H9 (cell line): ENCODE results near the gene TOP3B. TPM values are rescaled to one million over a fixed set of nuclear protein-coding genes. Genes with fewer than 3 reads are reported as not detected.

Source experiments
- DNase-seq: peaks from one replicate; pipeline ENCODE4 v3.0.0-alpha.2; 2017
- H2AFZ ChIP-seq: one replicate; pipeline ENCODE4 v1.6.1; 2013; ENCODE audit warnings: mild to moderate bottlenecking, low read length, control low read depth, moderate library complexity
- H2AK5ac ChIP-seq: 2 replicates; pipeline ENCODE4 v1.6.1; 2013; ENCODE audit warnings: low read length, control low read depth, mixed read lengths; ENCODE audit not compliant: insufficient read length
- H2BK120ac ChIP-seq: one replicate; pipeline ENCODE4 v1.6.1; 2013; ENCODE audit warnings: low read depth, mild to moderate bottlenecking, low read length, control low read depth, inconsistent platforms; ENCODE audit not compliant: poor library complexity, severe bottlenecking
- H2BK12ac ChIP-seq: 2 replicates; pipeline ENCODE4 v1.6.1; 2013; ENCODE audit warnings: low read length, control low read depth, mixed read lengths, low read depth; ENCODE audit not compliant: insufficient read length
- H2BK15ac ChIP-seq: 2 replicates; pipeline ENCODE4 v1.6.1; 2013; ENCODE audit warnings: low read depth, low read length, control low read depth
- H2BK20ac ChIP-seq: one replicate; pipeline ENCODE4 v1.6.1; 2013; ENCODE audit warnings: low read depth, mild to moderate bottlenecking, low read length, control low read depth, inconsistent platforms; ENCODE audit not compliant: poor library complexity, severe bottlenecking
- H2BK5ac ChIP-seq: 2 replicates; pipeline ENCODE4 v1.6.1; 2013; ENCODE audit warnings: low read length, control low read depth, mixed read lengths; ENCODE audit not compliant: insufficient read length
- H3K14ac ChIP-seq: 2 replicates; pipeline ENCODE4 v1.6.1; 2013; ENCODE audit warnings: low read length, control low read depth; ENCODE audit not compliant: insufficient read depth
- H3K18ac ChIP-seq: 2 replicates; pipeline ENCODE4 v1.6.1; 2013; ENCODE audit warnings: low read depth, mild to moderate bottlenecking, mixed read lengths, low read length, control low read depth; ENCODE audit not compliant: insufficient read length
- H3K23ac ChIP-seq: 2 replicates; pipeline ENCODE4 v1.6.1; 2013; ENCODE audit warnings: low read length, control low read depth, mixed read lengths, low read depth; ENCODE audit not compliant: insufficient read length
- H3K23me2 ChIP-seq: 2 replicates; pipeline ENCODE4 v1.6.1; 2013; ENCODE audit warnings: low read depth, mild to moderate bottlenecking, mixed read lengths, low read length, control low read depth; ENCODE audit not compliant: insufficient read length, poor library complexity, severe bottlenecking
- H3K27ac ChIP-seq: 2 replicates; pipeline ENCODE4 v1.5.1; 2013; ENCODE audit warnings: low read length, control low read depth, mixed read lengths, low read depth; ENCODE audit not compliant: insufficient read length
- H3K27me3 ChIP-seq: 2 replicates; pipeline ENCODE4 v1.6.1; 2013; ENCODE audit warnings: low read length, control low read depth, inconsistent platforms; ENCODE audit not compliant: insufficient read depth
- H3K4ac ChIP-seq: 2 replicates; pipeline ENCODE4 v1.6.1; 2013; ENCODE audit warnings: low read depth, mild to moderate bottlenecking, control low read depth, inconsistent platforms, low read length, moderate library complexity
- H3K4me1 ChIP-seq: 2 replicates; pipeline ENCODE4 v1.6.1; 2013; ENCODE audit warnings: low read length, control low read depth, inconsistent platforms; ENCODE audit not compliant: insufficient read depth
- H3K4me2 ChIP-seq: 2 replicates; pipeline ENCODE4 v1.6.1; 2013; ENCODE audit warnings: low read length, control low read depth, mixed read lengths; ENCODE audit not compliant: insufficient read length, insufficient read depth
- H3K56ac ChIP-seq: 2 replicates; pipeline ENCODE4 v1.6.1; 2013; ENCODE audit warnings: low read depth, mild to moderate bottlenecking, mixed read lengths, low read length, control low read depth; ENCODE audit not compliant: insufficient read length
- H3K79me1 ChIP-seq: 2 replicates; pipeline ENCODE4 v1.6.1; 2013; ENCODE audit warnings: low read depth, mild to moderate bottlenecking, moderate library complexity, low read length, control low read depth, inconsistent platforms; ENCODE audit not compliant: insufficient read depth, poor library complexity, severe bottlenecking
- H3K79me2 ChIP-seq: 2 replicates; pipeline ENCODE4 v1.6.1; 2013; ENCODE audit warnings: low read length, control low read depth, inconsistent platforms; ENCODE audit not compliant: insufficient read depth
- H3K9ac ChIP-seq: 2 replicates; pipeline ENCODE4 v1.6.1; 2013; ENCODE audit warnings: low read length, control low read depth, mixed read lengths; ENCODE audit not compliant: insufficient read length; ENCODE audit errors: extremely low read depth
- H3K9me3 ChIP-seq: one replicate; pipeline ENCODE4 v1.6.1; 2013; ENCODE audit warnings: low read depth, low read length, inconsistent platforms; ENCODE audit not compliant: control insufficient read depth
- H3T11ph ChIP-seq: one replicate; pipeline ENCODE4 v1.6.1; 2013; ENCODE audit warnings: mild to moderate bottlenecking, low read length, control low read depth, inconsistent platforms
- H4K20me1 ChIP-seq: one replicate; pipeline ENCODE4 v1.6.1; 2013; ENCODE audit not compliant: control insufficient read depth, insufficient read length, insufficient read depth
- H4K5ac ChIP-seq: 2 replicates; pipeline ENCODE4 v1.6.1; 2013; ENCODE audit warnings: low read depth, mild to moderate bottlenecking, mixed read lengths, low read length, control low read depth; ENCODE audit not compliant: insufficient read length
- H4K8ac ChIP-seq: replicated peaks from 2 replicates; pipeline ENCODE4 v1.6.1; 2013; ENCODE audit warnings: low read length, control low read depth, mixed read lengths, low read depth; ENCODE audit not compliant: insufficient read length
- H4K91ac ChIP-seq: 2 replicates; pipeline ENCODE4 v1.6.1; 2013; ENCODE audit warnings: low read depth, mild to moderate bottlenecking, moderate library complexity, mixed read lengths, low read length, control low read depth; ENCODE audit not compliant: insufficient read length
- H3K27ac Mint-ChIP-seq, 3 experiments: 2 replicates in 2 of 3; 3 replicates in 1 of 3; pipeline ENCODE4 v1.8.0; 2020 to 2021; ENCODE audit warnings: mixed read lengths in 3 of 3, mild to moderate bottlenecking in 1 of 3, moderate library complexity in 1 of 3
- H3K27me3 Mint-ChIP-seq: 2 replicates; pipeline ENCODE4 v1.8.0; 2021; ENCODE audit warnings: low read depth, mild to moderate bottlenecking, moderate library complexity, mixed read lengths
- H3K36me3 Mint-ChIP-seq, 3 experiments: 2 replicates in 2 of 3; 3 replicates in 1 of 3; pipeline ENCODE4 v1.8.0; 2020 to 2021; ENCODE audit warnings: low read depth in 3 of 3, mixed read lengths in 3 of 3; ENCODE audit not compliant: insufficient read depth in 1 of 3
- H3K4me1 Mint-ChIP-seq, 2 experiments: 2 replicates each; pipeline ENCODE4 v1.8.0; 2020; ENCODE audit warnings: mixed read lengths in 2 of 2
- H3K4me3 Mint-ChIP-seq, 2 experiments: 2 replicates in 1 of 2; 3 replicates in 1 of 2; pipeline ENCODE4 v1.8.0; 2020 to 2021; ENCODE audit warnings: mild to moderate bottlenecking in 2 of 2, mixed read lengths in 2 of 2, moderate library complexity in 1 of 2
- H3K9me3 Mint-ChIP-seq, 2 experiments: 2 replicates in 1 of 2; 3 replicates in 1 of 2; pipeline ENCODE4 v1.8.0; 2020; ENCODE audit warnings: mild to moderate bottlenecking in 2 of 2, mixed read lengths in 2 of 2, moderate library complexity in 1 of 2
- WGBS: extraction: QIAGEN DNeasy Blood & Tissue Kit; methylation state at CpG from one replicate; pipeline ENCODE4 v1.1.7; 2013; ENCODE audit warnings: missing lambda C conversion rate, low lambda C conversion rate, mixed read lengths; ENCODE audit not compliant: insufficient read length; ENCODE audit errors: extremely low coverage; 5-methylcytosine and 5-hydroxymethylcytosine counted together
- total RNA-seq: library from RNA; stranded (reverse); gene quantifications from 2 replicates; pipeline ENCODE4 v1.2.1, GENCODE V29; 2021
- TF ChIP-seq, protein P1 (sequence below): fragments of 200-600 bp; sonication (generic); conservative IDR thresholded peaks from 3 replicates; pipeline ENCODE4 v1.8.0; 2021; ENCODE audit warnings: antibody characterized with exemption, mild to moderate bottlenecking

Gene TOP3B
- total RNA-seq, 1 experiment from 2014 or later: 55.2 TPM

- Histone ChIP-seq H2AK5ac (no peak overlapping the region), H3K18ac (no peak overlapping the region), H3K27ac (no peak overlapping the region), H3K14ac (no peak overlapping the region), H2AFZ (no peak overlapping the region), H3K56ac (no peak overlapping the region), H2BK5ac (no peak overlapping the region), H3K4me2 (no peak overlapping the region), H3K27me3 (no peaks in the 10 kb centered on the region), H3K79me2 (no peaks in the 10 kb centered on the region), H3K79me1 (no peaks in the 10 kb centered on the region), H4K8ac (no peak overlapping the region), H2BK20ac (no peak overlapping the region), H3K4me1 (no peaks in the 10 kb centered on the region), H3K9me3 (no peaks in the 10 kb centered on the region), H3T11ph (no peak overlapping the region), H4K5ac (no peak overlapping the region), H3K23ac (no peak overlapping the region), H3K4ac (no peak overlapping the region), H3K9ac (no peak overlapping the region), H3K23me2 (peaks cover 4% of the 10 kb centered on the region), H4K20me1 (peaks cover 2% of the 10 kb centered on the region), H2BK12ac (no peak overlapping the region), H2BK15ac (no peak overlapping the region), H4K91ac (no peak overlapping the region), H2BK120ac (no peak overlapping the region)
- Mint-ChIP-seq H3K4me1 (peaks cover 3 to 14% of the 10 kb centered on the region in 2 experiments), H3K27me3 (no peaks in the 10 kb centered on the region; the same call in 1 of the 2 replicates), H3K4me3 (no peak overlapping the region), H3K36me3 (peaks cover 6 to 17% (median 10%) of the 10 kb centered on the region in 3 experiments), H3K9me3 (no peaks in the 10 kb centered on the region), H3K27ac (no peak overlapping the region)
- DNase-seq: no peak
- WGBS: no CpG with 5 or more reads among the region's 8 CpGs
- TF ChIP-seq, protein P1, sequence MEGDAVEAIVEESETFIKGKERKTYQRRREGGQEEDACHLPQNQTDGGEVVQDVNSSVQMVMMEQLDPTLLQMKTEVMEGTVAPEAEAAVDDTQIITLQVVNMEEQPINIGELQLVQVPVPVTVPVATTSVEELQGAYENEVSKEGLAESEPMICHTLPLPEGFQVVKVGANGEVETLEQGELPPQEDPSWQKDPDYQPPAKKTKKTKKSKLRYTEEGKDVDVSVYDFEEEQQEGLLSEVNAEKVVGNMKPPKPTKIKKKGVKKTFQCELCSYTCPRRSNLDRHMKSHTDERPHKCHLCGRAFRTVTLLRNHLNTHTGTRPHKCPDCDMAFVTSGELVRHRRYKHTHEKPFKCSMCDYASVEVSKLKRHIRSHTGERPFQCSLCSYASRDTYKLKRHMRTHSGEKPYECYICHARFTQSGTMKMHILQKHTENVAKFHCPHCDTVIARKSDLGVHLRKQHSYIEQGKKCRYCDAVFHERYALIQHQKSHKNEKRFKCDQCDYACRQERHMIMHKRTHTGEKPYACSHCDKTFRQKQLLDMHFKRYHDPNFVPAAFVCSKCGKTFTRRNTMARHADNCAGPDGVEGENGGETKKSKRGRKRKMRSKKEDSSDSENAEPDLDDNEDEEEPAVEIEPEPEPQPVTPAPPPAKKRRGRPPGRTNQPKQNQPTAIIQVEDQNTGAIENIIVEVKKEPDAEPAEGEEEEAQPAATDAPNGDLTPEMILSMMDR: no peak
Measured at GRCh38 chr22:21941921-21942320, 40.7 kb downstream of the TOP3B start.
